ENCODE measurements around the gene ORC1.
A peak's percentile ranks its signal among the peaks of the same experiment; 100 is the strongest.

Gene ORC1

DNA sequence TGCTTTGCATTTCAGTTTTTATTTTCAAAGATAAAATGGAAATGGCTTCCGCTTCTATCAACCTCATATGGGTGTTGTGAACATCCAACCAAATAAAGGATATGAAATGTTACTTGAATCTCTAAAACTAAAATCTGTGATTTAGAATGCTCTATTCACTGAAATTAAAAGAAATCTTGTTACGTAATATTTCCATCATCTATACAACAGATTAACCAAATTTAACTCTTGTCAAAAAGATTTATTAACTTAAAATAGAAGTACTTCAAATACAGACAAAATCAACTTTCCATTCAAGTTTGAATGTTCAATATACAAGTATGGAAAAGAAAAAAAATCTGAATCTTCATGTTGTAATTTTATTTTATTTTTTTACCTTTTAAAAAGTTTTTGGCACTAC lies 18.8 kb upstream of the ORC1 start:
- Histone ChIP-seq H3K36me3 (ENCODE audit: control insufficient read depth, insufficient read depth, low read length) (no peaks in the 10 kb centered on the region), H3K4me1 (ENCODE audit: control insufficient read depth, insufficient read depth, low read length) (no peaks in the 10 kb centered on the region), H3K9me3 (ENCODE audit: control insufficient read depth, low read length) (no peaks in the 10 kb centered on the region), H3K4me3 (ENCODE audit: low read length) (no peak overlapping the region), H3K27me3 (ENCODE audit: control insufficient read depth, insufficient read depth, low read length) (no peaks in the 10 kb centered on the region), H3K9ac (ENCODE audit: low read length) (no peak overlapping the region)

DNA sequence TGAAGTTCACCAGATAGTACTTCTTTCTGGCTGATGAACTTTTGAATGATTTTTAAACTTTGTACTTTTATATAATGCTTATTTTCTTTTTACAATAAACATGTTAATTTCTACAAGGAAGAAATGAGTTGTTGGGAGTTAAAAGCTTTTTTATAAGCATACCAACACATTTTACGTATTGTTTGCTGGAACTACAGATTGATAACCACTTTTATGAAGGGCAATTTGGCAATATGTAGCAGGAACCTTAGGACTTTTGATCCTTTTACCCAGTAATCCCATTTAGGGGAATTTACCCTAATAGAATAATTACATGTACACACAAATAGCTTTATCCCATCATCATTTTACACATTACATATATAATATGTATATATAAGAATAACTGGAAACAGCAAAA lies 16.5 kb upstream of the ORC1 start:
- Histone ChIP-seq H3K36me3 (ENCODE audit: control insufficient read depth, insufficient read depth, low read length) (no peaks in the 10 kb centered on the region), H3K27me3 (ENCODE audit: control insufficient read depth, insufficient read depth, low read length) (no peaks in the 10 kb centered on the region), H3K9ac (ENCODE audit: low read length) (no peak overlapping the region), H3K4me3 (ENCODE audit: low read length) (no peak overlapping the region), H3K4me1 (ENCODE audit: control insufficient read depth, insufficient read depth, low read length) (no peaks in the 10 kb centered on the region), H3K9me3 (ENCODE audit: control insufficient read depth, low read length) (no peaks in the 10 kb centered on the region)

DNA sequence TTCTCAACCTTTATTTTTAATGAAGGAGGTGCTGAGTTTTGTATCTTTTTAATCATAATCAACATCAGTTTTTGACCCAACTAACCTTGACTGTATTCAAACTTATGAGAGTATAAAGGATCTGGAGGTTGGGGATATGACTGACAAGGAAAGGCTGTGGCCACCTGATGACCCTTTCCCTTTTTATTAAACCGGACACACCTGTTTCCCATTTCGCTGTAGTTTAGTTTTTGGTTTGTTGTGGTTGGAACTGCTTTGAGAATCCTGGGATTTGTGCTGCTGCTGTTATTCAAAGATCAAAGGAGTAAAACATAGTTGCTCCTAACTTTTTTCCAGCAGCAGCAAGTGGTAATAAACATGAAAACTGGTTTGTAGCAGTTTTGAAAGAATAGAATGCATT lies 12.6 kb upstream of the ORC1 start:
- Histone ChIP-seq H3K9me3 (ENCODE audit: control insufficient read depth, low read length) (no peaks in the 10 kb centered on the region), H3K4me1 (ENCODE audit: control insufficient read depth, insufficient read depth, low read length) (no peaks in the 10 kb centered on the region), H3K9ac (ENCODE audit: low read length) (no peak overlapping the region), H3K36me3 (ENCODE audit: control insufficient read depth, insufficient read depth, low read length) (peaks cover 15% of the 10 kb centered on the region), H3K4me3 (ENCODE audit: low read length) (no peak overlapping the region), H3K27me3 (ENCODE audit: control insufficient read depth, insufficient read depth, low read length) (no peaks in the 10 kb centered on the region)

DNA sequence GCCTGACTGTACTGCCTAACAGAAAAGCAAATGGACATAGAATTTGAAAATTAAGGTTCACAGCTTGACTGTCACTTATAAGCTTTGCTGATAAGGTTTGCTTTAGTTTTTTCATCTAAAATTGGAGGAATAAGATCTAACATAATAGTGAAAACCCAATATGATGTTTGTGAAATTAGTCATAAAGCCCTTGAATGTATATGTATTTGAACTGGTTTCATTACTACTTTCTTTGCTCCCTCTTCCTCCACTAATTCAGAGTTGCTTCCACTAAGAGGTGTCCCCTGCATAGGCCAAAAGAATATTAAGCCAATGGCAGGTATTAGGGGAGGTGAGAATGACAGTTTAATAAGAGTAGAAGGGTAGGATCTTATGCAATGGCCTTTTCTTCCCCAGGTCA lies 10.7 kb upstream of the ORC1 start:
- Histone ChIP-seq H3K9ac (ENCODE audit: low read length) (no peak overlapping the region), H3K36me3 (ENCODE audit: control insufficient read depth, insufficient read depth, low read length) (peaks cover 22% of the 10 kb centered on the region), H3K9me3 (ENCODE audit: control insufficient read depth, low read length) (no peaks in the 10 kb centered on the region), H3K4me3 (ENCODE audit: low read length) (no peak overlapping the region), H3K27me3 (ENCODE audit: control insufficient read depth, insufficient read depth, low read length) (no peaks in the 10 kb centered on the region), H3K4me1 (ENCODE audit: control insufficient read depth, insufficient read depth, low read length) (no peaks in the 10 kb centered on the region)

DNA sequence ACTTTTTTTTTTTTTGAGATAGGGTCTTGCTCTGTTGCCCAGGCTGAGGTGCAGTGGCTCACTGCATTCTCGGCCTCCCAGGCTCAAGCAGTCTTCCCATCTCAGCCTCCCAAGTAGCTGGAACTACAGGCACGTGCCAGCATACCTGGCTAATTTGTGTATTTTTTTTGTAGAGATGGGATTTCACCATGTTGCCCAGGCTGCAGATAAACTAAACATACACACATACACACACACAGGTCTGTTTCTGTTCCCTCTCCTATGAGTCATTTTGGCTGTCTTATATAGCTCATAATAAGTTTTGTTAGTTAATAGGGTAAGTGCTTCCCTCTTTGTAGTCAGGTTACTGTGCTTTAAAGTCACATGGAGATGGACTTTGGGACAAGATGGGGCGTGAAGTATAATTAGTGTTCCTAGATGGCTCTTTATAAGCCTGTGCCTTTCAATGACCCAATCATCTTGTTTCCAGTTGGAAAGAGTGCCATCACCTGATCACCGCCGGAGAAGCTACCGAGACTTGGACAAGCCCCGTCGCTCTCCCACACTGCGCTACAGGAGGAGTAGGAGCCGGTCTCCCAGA lies 9.3 kb upstream of the ORC1 start:
- Histone ChIP-seq H3K9me3 (ENCODE audit: control insufficient read depth, low read length) (no peaks in the 10 kb centered on the region), H3K36me3 (ENCODE audit: control insufficient read depth, insufficient read depth, low read length) (peaks cover 22% of the 10 kb centered on the region), H3K4me3 (ENCODE audit: low read length) (no peak overlapping the region), H3K4me1 (ENCODE audit: control insufficient read depth, insufficient read depth, low read length) (no peaks in the 10 kb centered on the region), H3K27me3 (ENCODE audit: control insufficient read depth, insufficient read depth, low read length) (no peaks in the 10 kb centered on the region), H3K9ac (ENCODE audit: low read length) (no peak overlapping the region)

DNA sequence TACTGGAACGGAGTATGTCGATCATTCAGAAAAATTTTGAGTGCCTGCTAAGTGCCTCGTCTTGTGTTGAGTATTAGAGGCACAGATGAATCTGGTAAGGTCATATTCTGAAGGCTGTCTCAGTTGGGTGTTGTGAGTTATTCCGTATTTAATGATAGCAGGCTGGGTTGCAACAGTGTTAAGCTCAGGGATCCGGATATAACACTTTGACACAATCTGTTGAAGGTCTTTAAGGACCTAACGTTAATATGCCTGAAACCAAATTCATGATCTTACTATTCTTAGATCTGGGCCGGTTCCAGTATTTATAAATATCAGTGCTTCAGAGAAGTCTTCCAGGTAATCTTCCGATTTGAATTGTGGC lies 734 bp upstream of the ORC1 start:
- Histone ChIP-seq H3K9me3 (ENCODE audit: control insufficient read depth, low read length) (no peaks in the 10 kb centered on the region), H3K27me3 (ENCODE audit: control insufficient read depth, insufficient read depth, low read length) (no peaks in the 10 kb centered on the region), H3K9ac (ENCODE audit: low read length) (peak overlapping the region; percentile 94), H3K36me3 (ENCODE audit: control insufficient read depth, insufficient read depth, low read length) (no peaks in the 10 kb centered on the region), H3K4me1 (ENCODE audit: control insufficient read depth, insufficient read depth, low read length) (peaks cover 12% of the 10 kb centered on the region), H3K4me3 (ENCODE audit: low read length) (peak overlapping the region; percentile 91)

- Histone ChIP-seq H3K4me1 (ENCODE audit: control insufficient read depth, insufficient read depth, low read length) (peaks cover 12% of the 10 kb centered on the region), H3K9me3 (ENCODE audit: control insufficient read depth, low read length) (no peaks in the 10 kb centered on the region), H3K4me3 (ENCODE audit: low read length) (peak overlapping the region; percentile 91), H3K9ac (ENCODE audit: low read length) (peak overlapping the region; percentile 94), H3K36me3 (ENCODE audit: control insufficient read depth, insufficient read depth, low read length) (no peaks in the 10 kb centered on the region), H3K27me3 (ENCODE audit: control insufficient read depth, insufficient read depth, low read length) (no peaks in the 10 kb centered on the region)
Measured at GRCh38 chr1:52403566-52404115, 582 bp downstream of the ORC1 start.

- H3K36me3 ChIP-seq (ENCODE audit: control insufficient read depth, insufficient read depth, low read length) = no peaks in the 10 kb centered on the region
- H3K9ac ChIP-seq (ENCODE audit: low read length) = no peak overlapping the region
- H3K27me3 ChIP-seq (ENCODE audit: control insufficient read depth, insufficient read depth, low read length) = no peaks in the 10 kb centered on the region
- H3K4me1 ChIP-seq (ENCODE audit: control insufficient read depth, insufficient read depth, low read length) = peaks cover 12% of the 10 kb centered on the region
- H3K9me3 ChIP-seq (ENCODE audit: control insufficient read depth, low read length) = no peaks in the 10 kb centered on the region
- no peak overlapping the region for H3K4me3 ChIP-seq (ENCODE audit: low read length)
Measured at GRCh38 chr1:52402860-52403240, 1.4 kb downstream of the ORC1 start.

DNA sequence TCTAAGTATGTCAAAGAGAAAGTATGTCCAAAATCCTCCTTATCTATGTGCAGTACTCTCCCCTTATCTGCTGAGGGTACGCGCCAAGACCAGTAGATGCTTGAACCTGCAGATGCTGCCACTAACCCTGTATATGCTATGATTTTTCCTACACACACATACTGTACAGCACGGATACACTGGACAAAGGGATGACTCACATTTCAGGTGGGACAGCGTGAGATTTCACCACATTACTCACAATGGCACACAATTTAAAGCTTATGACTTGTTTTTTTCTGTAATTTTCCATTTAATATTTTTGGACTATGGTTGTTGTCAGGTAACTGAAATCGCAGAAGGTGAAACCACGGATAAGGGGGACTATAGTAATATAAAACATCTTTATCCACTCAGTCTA lies 4.1 kb downstream of the ORC1 start:
- peaks cover 5% of the 10 kb centered on the region for H3K4me1 ChIP-seq (ENCODE audit: control insufficient read depth, insufficient read depth, low read length)
- H3K4me3 ChIP-seq (ENCODE audit: low read length) = no peak overlapping the region
- H3K9me3 ChIP-seq (ENCODE audit: control insufficient read depth, low read length) = no peaks in the 10 kb centered on the region
- H3K27me3 ChIP-seq (ENCODE audit: control insufficient read depth, insufficient read depth, low read length) = no peaks in the 10 kb centered on the region
- H3K9ac ChIP-seq (ENCODE audit: low read length) = no peak overlapping the region
- H3K36me3 ChIP-seq (ENCODE audit: control insufficient read depth, insufficient read depth, low read length) = no peaks in the 10 kb centered on the region

GRCh38 chr1:52399629-52400028 lies 4.6 kb downstream of the ORC1 start:
- Histone ChIP-seq H3K27me3 (ENCODE audit: control insufficient read depth, insufficient read depth, low read length) (no peaks in the 10 kb centered on the region), H3K36me3 (ENCODE audit: control insufficient read depth, insufficient read depth, low read length) (no peaks in the 10 kb centered on the region), H3K9ac (ENCODE audit: low read length) (no peak overlapping the region), H3K4me1 (ENCODE audit: control insufficient read depth, insufficient read depth, low read length) (peaks cover 5% of the 10 kb centered on the region), H3K9me3 (ENCODE audit: control insufficient read depth, low read length) (no peaks in the 10 kb centered on the region), H3K4me3 (ENCODE audit: low read length) (no peak overlapping the region)

- H3K4me1 ChIP-seq (ENCODE audit: control insufficient read depth, insufficient read depth, low read length) = no peaks in the 10 kb centered on the region
Measured at GRCh38 chr1:52393174-52393573, 11.0 kb downstream of the ORC1 start.

GRCh38 chr1:52386458-52386857 lies 17.8 kb downstream of the ORC1 start:
- H3K27me3 ChIP-seq (ENCODE audit: control insufficient read depth, insufficient read depth, low read length) = no peaks in the 10 kb centered on the region
- H3K4me1 ChIP-seq (ENCODE audit: control insufficient read depth, insufficient read depth, low read length) = no peaks in the 10 kb centered on the region
- H3K4me3 ChIP-seq (ENCODE audit: low read length) = no peak overlapping the region
- H3K36me3 ChIP-seq (ENCODE audit: control insufficient read depth, insufficient read depth, low read length) = no peaks in the 10 kb centered on the region
- H3K9me3 ChIP-seq (ENCODE audit: control insufficient read depth, low read length) = no peaks in the 10 kb centered on the region
- H3K9ac ChIP-seq (ENCODE audit: low read length) = no peak overlapping the region

More at GRCh38 chr1:52393174-52393573, 11.0 kb downstream of the ORC1 start:
- Histone ChIP-seq H3K36me3 (ENCODE audit: control insufficient read depth, insufficient read depth, low read length) (no peaks in the 10 kb centered on the region), H3K9ac (ENCODE audit: low read length) (no peak overlapping the region), H3K9me3 (ENCODE audit: control insufficient read depth, low read length) (no peaks in the 10 kb centered on the region), H3K27me3 (ENCODE audit: control insufficient read depth, insufficient read depth, low read length) (no peaks in the 10 kb centered on the region), H3K4me3 (ENCODE audit: low read length) (no peak overlapping the region)

GRCh38 chr1:52385376-52385775 lies 18.8 kb downstream of the ORC1 start:
- H3K4me3 ChIP-seq (ENCODE audit: low read length) = no peak overlapping the region
- H3K4me1 ChIP-seq (ENCODE audit: control insufficient read depth, insufficient read depth, low read length) = no peaks in the 10 kb centered on the region
- H3K36me3 ChIP-seq (ENCODE audit: control insufficient read depth, insufficient read depth, low read length) = no peaks in the 10 kb centered on the region
- H3K27me3 ChIP-seq (ENCODE audit: control insufficient read depth, insufficient read depth, low read length) = no peaks in the 10 kb centered on the region
- no peaks in the 10 kb centered on the region for H3K9me3 ChIP-seq (ENCODE audit: control insufficient read depth, low read length)
- H3K9ac ChIP-seq (ENCODE audit: low read length) = no peak overlapping the region

Measured in mucosa of stomach (tissue), 1 donor.